ENCODE data around the gene CRISP1.

DNA sequence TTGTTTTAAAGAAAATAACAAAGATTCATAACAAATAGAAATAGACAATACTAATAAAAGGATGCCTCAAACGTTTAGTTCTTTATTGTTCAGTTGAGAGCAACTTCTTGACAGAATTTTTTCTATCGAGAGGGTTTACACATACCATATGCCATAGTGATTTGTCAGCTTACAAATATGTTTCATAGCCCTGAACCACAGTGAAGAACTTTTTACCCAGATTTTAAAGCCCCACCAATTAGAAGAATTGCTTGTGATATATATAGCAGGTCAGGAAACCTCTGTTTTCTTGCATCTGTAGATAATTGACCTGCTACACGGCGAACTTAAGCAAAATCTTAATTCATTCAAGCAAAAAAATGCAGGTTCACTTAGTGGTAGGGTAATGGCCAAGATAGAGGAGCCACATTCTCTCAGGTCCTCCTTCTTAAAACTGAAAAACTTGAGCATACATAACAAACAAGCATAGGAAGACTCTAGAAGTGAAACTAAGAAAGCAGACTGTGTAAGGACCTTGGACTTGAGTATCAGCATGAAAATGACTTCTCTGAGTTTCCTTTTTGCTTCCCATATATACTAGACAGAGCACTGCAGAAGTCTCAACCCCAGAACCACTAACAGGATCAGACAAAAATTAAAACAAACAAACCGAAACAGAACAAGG, 39.5 kb downstream of the CRISP1 start:
- TF ChIP-seq, protein P1, sequence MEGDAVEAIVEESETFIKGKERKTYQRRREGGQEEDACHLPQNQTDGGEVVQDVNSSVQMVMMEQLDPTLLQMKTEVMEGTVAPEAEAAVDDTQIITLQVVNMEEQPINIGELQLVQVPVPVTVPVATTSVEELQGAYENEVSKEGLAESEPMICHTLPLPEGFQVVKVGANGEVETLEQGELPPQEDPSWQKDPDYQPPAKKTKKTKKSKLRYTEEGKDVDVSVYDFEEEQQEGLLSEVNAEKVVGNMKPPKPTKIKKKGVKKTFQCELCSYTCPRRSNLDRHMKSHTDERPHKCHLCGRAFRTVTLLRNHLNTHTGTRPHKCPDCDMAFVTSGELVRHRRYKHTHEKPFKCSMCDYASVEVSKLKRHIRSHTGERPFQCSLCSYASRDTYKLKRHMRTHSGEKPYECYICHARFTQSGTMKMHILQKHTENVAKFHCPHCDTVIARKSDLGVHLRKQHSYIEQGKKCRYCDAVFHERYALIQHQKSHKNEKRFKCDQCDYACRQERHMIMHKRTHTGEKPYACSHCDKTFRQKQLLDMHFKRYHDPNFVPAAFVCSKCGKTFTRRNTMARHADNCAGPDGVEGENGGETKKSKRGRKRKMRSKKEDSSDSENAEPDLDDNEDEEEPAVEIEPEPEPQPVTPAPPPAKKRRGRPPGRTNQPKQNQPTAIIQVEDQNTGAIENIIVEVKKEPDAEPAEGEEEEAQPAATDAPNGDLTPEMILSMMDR (IDR thresholded peaks at IDR 0.05 in 2 of 3, conservative IDR thresholded peaks at IDR 0.05 in 1 of 3; ENCODE audit: insufficient read depth in 2 of 3, low read depth in 1 of 3, low read length in 3 of 3): no peak
- TF ChIP-seq ETV5 (CRISPR knock-in tag; IDR thresholded peaks at IDR 0.05; ENCODE audit: low read depth) (no peak), TAF1 (IDR thresholded peaks at IDR 0.05; ENCODE audit: control insufficient read depth, extremely low read depth, insufficient read depth, low read length, severe bottlenecking) (no peak), ZBTB8A (IDR thresholded peaks at IDR 0.05; ENCODE audit: partially characterized antibody) (no peak), EGR1 (conservative IDR thresholded peaks at IDR 0.05) (no peak), SREBF1 (IDR thresholded peaks at IDR 0.05; ENCODE audit: borderline replicate concordance, low read depth, low read length) (no peak), CAMTA2 (CRISPR knock-in tag; conservative IDR thresholded peaks at IDR 0.05) (no peak), ZKSCAN1 (IDR thresholded peaks at IDR 0.05; ENCODE audit: low read depth, low read length) (no peak), JUND (IDR thresholded peaks at IDR 0.05; ENCODE audit: borderline replicate concordance, low read depth, low read length) (no peak), JUND (tag; IDR thresholded peaks at IDR 0.05; ENCODE audit: borderline replicate concordance, low read depth, low read length) (no peak), ZNF184 (CRISPR knock-in tag; IDR thresholded peaks at IDR 0.05) (no peak)
- TF ChIP-seq, protein P2, sequence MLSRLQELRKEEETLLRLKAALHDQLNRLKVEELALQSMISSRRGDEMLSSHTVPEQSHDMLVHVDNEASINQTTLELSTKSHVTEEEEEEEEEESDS (CRISPR knock-in tag; IDR thresholded peaks at IDR 0.05): no peak
- TF ChIP-seq, protein P3, sequence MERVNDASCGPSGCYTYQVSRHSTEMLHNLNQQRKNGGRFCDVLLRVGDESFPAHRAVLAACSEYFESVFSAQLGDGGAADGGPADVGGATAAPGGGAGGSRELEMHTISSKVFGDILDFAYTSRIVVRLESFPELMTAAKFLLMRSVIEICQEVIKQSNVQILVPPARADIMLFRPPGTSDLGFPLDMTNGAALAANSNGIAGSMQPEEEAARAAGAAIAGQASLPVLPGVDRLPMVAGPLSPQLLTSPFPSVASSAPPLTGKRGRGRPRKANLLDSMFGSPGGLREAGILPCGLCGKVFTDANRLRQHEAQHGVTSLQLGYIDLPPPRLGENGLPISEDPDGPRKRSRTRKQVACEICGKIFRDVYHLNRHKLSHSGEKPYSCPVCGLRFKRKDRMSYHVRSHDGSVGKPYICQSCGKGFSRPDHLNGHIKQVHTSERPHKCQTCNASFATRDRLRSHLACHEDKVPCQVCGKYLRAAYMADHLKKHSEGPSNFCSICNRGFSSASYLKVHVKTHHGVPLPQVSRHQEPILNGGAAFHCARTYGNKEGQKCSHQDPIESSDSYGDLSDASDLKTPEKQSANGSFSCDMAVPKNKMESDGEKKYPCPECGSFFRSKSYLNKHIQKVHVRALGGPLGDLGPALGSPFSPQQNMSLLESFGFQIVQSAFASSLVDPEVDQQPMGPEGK (CRISPR knock-in tag; IDR thresholded peaks at IDR 0.05; ENCODE audit: borderline replicate concordance): no peak
- TF ChIP-seq, protein P4, sequence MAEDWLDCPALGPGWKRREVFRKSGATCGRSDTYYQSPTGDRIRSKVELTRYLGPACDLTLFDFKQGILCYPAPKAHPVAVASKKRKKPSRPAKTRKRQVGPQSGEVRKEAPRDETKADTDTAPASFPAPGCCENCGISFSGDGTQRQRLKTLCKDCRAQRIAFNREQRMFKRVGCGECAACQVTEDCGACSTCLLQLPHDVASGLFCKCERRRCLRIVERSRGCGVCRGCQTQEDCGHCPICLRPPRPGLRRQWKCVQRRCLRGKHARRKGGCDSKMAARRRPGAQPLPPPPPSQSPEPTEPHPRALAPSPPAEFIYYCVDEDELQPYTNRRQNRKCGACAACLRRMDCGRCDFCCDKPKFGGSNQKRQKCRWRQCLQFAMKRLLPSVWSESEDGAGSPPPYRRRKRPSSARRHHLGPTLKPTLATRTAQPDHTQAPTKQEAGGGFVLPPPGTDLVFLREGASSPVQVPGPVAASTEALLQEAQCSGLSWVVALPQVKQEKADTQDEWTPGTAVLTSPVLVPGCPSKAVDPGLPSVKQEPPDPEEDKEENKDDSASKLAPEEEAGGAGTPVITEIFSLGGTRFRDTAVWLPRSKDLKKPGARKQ (CRISPR knock-in tag; IDR thresholded peaks at IDR 0.05): no peak

Measured in K562 (cell line).